ENCODE results near the gene S100A13.

DNA sequence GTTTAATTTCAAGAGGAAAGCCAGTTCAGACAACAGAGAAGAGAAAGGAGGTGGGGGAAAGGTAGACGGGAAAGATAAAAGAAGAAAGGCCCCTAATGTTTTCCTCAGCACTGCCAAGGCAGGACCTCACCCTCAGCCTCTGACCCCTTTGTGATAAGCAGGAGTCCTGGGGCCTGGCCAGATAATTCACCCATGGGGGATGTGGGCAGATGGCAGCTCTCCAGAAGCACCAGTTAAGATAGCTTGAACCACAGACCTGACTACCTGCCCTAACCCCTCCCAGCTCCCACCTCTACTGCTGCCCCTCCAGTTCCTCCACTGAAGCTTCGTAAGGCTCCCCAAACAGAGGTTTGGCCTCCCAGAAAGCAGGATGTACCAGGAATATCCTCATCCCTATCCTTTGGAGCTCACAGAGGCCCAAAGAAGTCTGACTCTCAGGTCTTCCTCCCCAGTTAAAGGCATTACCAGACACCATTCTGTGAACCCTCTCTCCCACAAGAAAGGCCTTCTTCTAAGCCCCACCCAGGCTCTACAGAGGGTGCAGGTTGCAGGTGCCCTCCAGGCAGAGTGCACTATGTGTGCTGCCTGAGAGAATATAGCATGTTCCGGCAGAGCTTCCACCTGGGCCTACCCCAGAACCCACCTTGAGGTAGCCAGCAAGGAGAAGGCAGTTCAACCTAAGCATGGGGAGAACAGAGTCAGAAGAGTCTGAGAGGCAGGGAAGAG lies 22.0 kb upstream of the S100A13 start:
- no peak for TF ChIP-seq CTCF (conservative IDR thresholded peaks at IDR 0.05; ENCODE audit: low read length)
- TF ChIP-seq EZH2phosphoT487 (IDR thresholded peaks at IDR 0.05; ENCODE audit: borderline replicate concordance, low read depth, low read length), result no peak

Measured in OCI-LY7 (cell line).